Cardiac fibroblast (primary cell): ENCODE measurements around the gene KCNQ5.
A peak's percentile ranks its signal among the peaks of the same experiment; 100 is the strongest.

Experiments
- DNase-seq, 2 donors: peaks; one replicate each; pipeline versions ENCODE4 v3.0.0 to v3.0.0-alpha.2; 2010; ENCODE audit warnings: low read depth in 2 of 2
- H3K4me3 ChIP-seq, 2 donors: replicated peaks in 1 of 2; 1 replicate in 1 of 2; 2 replicates in 1 of 2; pipeline ENCODE4 v1.5.1; 2011; ENCODE audit warnings: low read depth in 2 of 2, low read length in 2 of 2, mild to moderate bottlenecking in 2 of 2, moderate library complexity in 1 of 2
- CTCF ChIP-seq: IDR thresholded peaks from one replicate; pipeline ENCODE4 v1.5.1; 2011; ENCODE audit warnings: low read depth, mild to moderate bottlenecking, low read length, inconsistent platforms

The KCNQ5 gene

DNA sequence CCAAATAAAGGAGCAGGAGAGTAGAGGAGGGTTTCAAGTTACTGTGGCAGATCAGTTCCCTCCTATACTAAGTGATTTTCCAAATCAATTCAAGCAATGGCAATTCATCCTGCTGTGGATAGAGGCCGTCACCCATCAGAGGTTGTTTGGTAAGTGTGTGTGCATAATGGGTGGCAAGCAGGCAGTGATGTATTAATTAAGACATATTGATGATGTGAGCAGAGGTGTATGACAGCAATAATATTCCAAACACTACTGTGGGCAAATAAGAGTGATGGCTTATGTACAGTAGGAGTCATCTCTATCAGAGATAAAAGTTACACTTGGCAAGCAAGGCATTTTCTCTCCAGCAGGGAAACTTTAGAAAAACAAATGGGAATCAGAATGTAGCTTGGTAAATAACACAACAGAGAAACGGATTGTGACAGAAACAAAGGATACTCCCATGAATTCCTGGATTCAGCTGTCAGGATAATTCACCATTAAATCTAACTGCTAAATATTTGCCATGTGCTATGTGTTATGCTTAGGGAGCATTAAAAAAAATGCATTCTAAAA, 407.1 kb downstream of the KCNQ5 start:
- H3K4me3 ChIP-seq: no peak overlapping the region
- peak in 1 of 2 donors; percentile 3 for DNase-seq
- TF ChIP-seq CTCF: no peak

DNA sequence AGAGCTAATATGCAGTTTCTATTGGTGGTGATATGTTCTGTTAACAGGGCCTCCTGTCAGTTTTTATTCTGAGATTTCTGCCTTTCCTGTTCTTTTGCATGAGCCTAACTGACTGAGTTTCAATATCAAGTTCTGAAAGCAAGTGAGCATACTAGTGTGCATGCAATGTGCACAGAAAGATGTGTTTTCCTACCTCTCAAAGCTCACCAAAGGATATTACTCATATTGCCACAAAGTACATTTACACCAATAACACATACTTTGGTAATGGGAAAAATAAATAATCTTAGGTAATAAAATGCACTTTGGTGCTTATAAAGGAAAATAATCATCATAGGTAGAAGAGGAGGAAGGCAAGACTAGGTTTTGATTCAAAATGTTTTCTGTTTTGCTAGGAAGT, 408.4 kb downstream of the KCNQ5 start:
- no peak overlapping the region for H3K4me3 ChIP-seq
- no peak for DNase-seq
- TF ChIP-seq CTCF: no peak

DNA sequence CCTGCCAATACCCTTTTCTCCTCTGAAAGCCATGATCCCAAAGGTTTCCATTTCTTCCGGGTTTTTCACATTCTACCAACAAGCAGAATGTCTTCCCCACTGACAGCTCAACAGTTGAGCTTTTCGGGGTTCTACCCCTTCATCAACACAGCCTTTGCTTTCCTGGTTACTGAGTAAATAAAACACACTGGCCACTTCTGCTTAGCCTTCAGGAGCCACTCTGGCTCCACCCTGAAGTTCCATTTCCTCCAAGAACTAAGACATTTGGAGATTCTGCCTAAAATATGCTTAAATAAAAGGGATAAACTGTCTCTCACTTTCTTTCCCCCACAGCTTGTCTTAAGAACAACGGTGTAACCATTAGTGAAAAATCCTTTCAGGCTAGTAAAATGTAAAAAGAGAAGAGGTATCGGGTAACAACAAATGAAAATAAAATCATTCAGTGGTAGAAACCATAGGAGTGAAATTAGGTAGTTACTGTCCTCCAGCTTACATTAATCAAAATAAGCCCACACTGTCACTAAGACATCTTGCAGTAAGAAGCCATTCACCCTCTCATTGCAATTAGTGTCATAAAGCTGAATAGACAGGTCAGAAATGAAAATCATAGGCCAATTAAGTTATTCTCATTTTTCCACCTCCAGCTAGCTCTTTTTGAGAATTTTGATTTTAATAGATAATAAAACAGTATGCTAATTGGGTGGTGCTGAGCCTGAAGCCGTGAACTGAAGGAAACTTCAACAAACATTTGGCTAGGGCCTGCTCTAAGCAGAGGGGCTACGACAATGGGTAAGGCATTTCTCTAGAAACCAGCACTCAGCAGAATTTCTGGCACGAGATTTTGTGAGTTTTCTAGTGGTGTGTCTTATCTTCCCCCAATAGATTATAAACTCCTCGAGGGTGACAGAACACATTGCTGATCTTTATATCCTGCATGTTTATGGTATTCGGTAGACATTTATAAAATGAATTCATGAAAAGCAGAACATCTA, 409.2 kb downstream of the KCNQ5 start:
- no peak for TF ChIP-seq CTCF
- DNase-seq: no peak
- H3K4me3 ChIP-seq: no peak overlapping the region

DNA sequence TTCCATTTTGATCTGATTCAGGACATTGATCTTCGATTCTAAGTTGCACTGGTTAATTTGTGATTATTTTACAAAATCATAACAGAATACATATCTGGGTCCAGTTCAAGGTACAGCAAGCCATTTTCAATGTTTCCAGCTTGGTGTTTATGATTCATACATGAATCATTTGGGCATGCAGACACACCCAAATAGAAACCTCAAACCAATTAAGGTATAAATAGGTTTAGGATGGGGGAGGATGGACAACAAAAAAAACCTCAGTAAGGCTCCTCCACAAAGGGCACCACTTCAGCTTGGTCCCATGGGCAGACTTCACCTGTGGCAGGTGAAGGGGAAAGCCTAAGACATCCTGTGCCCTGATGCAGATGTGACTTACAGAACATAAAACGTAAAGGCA, 410.7 kb downstream of the KCNQ5 start:
- no peak overlapping the region for H3K4me3 ChIP-seq
- TF ChIP-seq CTCF: no peak
- DNase-seq: peak in 1 of 2 donors; percentile 53

DNA sequence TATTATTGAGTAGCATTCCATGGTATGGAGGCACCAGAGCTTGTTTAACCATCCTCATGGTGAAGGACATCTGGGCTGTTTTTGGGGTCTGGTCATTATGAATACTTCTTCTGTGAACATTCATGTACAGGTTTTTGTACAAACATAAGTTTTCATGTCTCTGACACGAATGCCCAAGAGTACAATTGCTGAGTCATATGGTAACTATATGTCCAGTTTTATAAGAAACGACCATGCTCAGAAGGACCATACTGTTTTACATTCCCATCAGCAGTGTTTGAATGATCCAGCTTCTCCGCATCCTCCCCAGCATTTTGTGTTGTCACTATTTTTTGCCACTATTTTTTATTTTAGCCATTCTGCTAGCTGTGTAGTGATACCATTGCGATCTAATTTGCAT, 414.8 kb downstream of the KCNQ5 start:
- no peak for TF ChIP-seq CTCF

GRCh38 chr6:73041051-73041450, 419.2 kb downstream of the KCNQ5 start:
- no peak overlapping the region for H3K4me3 ChIP-seq
- no peak for TF ChIP-seq CTCF
- no peak for DNase-seq

More for the DNA sequence above, 414.8 kb downstream of the KCNQ5 start:
- DNase-seq: no peak
- H3K4me3 ChIP-seq: no peak overlapping the region
